Measurements from ENCODE around the gene INSR.

Gene INSR

DNA sequence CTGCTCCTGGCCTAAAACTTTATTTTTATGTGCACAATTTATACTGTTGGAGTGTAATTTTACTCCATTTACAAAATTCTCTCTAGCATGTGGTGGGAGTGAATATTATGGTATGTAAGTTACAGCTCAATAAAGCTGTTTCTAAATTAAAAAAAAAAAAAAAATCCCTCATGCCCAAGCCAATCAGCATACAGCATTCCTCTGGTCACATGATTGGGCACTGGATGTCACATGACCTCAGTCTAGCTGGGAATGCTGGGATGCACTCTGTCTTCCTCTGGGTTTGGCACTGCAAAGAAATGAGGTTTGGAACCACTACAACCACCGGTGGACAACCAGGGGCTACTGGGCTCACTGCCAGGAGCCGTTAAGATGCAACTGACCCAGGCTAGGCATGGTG, 157.1 kb downstream of the INSR start:
- no peak for TF ChIP-seq FOXM1 (IDR thresholded peaks at IDR 0.05; ENCODE audit: borderline replicate concordance, low read depth)
- TF ChIP-seq, protein P1, sequence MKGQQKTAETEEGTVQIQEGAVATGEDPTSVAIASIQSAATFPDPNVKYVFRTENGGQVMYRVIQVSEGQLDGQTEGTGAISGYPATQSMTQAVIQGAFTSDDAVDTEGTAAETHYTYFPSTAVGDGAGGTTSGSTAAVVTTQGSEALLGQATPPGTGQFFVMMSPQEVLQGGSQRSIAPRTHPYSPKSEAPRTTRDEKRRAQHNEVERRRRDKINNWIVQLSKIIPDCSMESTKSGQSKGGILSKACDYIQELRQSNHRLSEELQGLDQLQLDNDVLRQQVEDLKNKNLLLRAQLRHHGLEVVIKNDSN (IDR thresholded peaks at IDR 0.05) = peak; percentile 83
- TF ChIP-seq ZBTB7A (IDR thresholded peaks at IDR 0.05; ENCODE audit: low read depth) = no peak

DNA sequence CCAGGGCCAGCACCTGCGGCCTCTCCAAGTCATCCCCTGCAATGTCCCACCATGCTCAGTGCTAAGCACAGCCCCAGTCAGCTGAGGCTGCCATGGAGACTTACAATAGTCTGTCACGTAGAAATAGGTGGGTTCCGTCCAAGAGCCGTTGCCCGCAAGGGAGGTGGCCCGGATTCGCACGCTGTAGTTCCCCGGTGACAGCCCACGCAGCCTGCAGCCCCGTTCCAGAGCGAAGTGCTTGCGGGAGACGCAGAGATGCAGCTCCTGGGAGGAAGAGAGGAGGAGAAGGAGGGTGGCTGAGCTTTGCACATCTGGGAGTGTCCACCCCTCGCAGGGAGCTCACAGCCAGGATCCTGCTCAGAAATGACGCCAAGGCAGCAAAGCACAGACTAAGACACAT, 162.2 kb downstream of the INSR start:
- no peak for TF ChIP-seq FOXM1 (IDR thresholded peaks at IDR 0.05; ENCODE audit: borderline replicate concordance, low read depth)
- no peak for TF ChIP-seq EGR1 (IDR thresholded peaks at IDR 0.05)
- TF ChIP-seq MAX (IDR thresholded peaks at IDR 0.05) = no peak
- TF ChIP-seq TAF1 (IDR thresholded peaks at IDR 0.05; ENCODE audit: low read depth) = no peak
- TF ChIP-seq YY1 (IDR thresholded peaks at IDR 0.05; ENCODE audit: low read depth) = no peak
- no peak for TF ChIP-seq TCF12 (IDR thresholded peaks at IDR 0.05; ENCODE audit: low read depth)
- TF ChIP-seq, protein P1 (IDR thresholded peaks at IDR 0.05) = no peak
- no peak for TF ChIP-seq ZBTB7A (IDR thresholded peaks at IDR 0.05; ENCODE audit: low read depth)

GRCh38 chr19:7130043-7130442, 164.2 kb downstream of the INSR start:
- TF ChIP-seq FOXM1 (IDR thresholded peaks at IDR 0.05; ENCODE audit: borderline replicate concordance, low read depth) (no peak), TAF1 (IDR thresholded peaks at IDR 0.05; ENCODE audit: low read depth) (no peak), EP300 (IDR thresholded peaks at IDR 0.05; ENCODE audit: borderline replicate concordance) (no peak), EGR1 (IDR thresholded peaks at IDR 0.05) (no peak), TCF12 (IDR thresholded peaks at IDR 0.05; ENCODE audit: low read depth) (no peak), YY1 (IDR thresholded peaks at IDR 0.05; ENCODE audit: low read depth) (no peak), NFIC (IDR thresholded peaks at IDR 0.05) (no peak), ZBTB7A (IDR thresholded peaks at IDR 0.05; ENCODE audit: low read depth) (no peak), CEBPB (IDR thresholded peaks at IDR 0.05) (no peak), TEAD4 (IDR thresholded peaks at IDR 0.05) (no peak), REST (IDR thresholded peaks at IDR 0.05; ENCODE audit: low read depth) (no peak), MAX (IDR thresholded peaks at IDR 0.05) (no peak), CREB1 (IDR thresholded peaks at IDR 0.05; ENCODE audit: low read depth) (no peak), RAD21 (IDR thresholded peaks at IDR 0.05; ENCODE audit: low read depth) (no peak)
- TF ChIP-seq, protein P1 (IDR thresholded peaks at IDR 0.05) = no peak

- TF ChIP-seq CREB1 (IDR thresholded peaks at IDR 0.05; ENCODE audit: low read depth) (no peak), CEBPB (IDR thresholded peaks at IDR 0.05) (no peak), NFIC (IDR thresholded peaks at IDR 0.05) (no peak), TEAD4 (IDR thresholded peaks at IDR 0.05) (no peak), RAD21 (IDR thresholded peaks at IDR 0.05; ENCODE audit: low read depth) (no peak), EGR1 (IDR thresholded peaks at IDR 0.05) (no peak), YY1 (IDR thresholded peaks at IDR 0.05; ENCODE audit: low read depth) (no peak), EP300 (IDR thresholded peaks at IDR 0.05; ENCODE audit: borderline replicate concordance) (no peak), MAX (IDR thresholded peaks at IDR 0.05) (no peak), FOXM1 (IDR thresholded peaks at IDR 0.05; ENCODE audit: borderline replicate concordance, low read depth) (no peak), ZBTB7A (IDR thresholded peaks at IDR 0.05; ENCODE audit: low read depth) (no peak), TAF1 (IDR thresholded peaks at IDR 0.05; ENCODE audit: low read depth) (no peak)
Observed at GRCh38 chr19:7126132-7126531, 168.1 kb downstream of the INSR start.

DNA sequence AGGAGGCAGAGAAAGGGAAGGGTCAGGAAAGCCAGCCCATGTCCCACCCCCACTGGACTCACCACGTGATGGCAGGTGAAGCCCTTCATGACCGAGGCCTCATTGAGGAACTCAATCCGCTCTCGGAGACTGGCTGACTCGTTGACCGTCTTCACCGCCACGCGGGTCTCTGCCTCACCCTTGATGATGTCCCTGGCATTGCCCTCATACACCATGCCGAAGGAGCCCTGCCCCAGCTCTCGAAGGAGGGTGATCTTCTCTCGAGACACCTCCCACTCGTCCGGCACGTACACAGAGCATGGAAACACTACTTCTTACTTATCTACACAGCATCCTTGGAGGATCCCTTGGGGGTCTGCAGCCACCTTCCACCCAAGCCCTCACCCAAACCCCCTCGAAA, 169.0 kb downstream of the INSR start:
- TF ChIP-seq RAD21 (IDR thresholded peaks at IDR 0.05; ENCODE audit: low read depth) (no peak), ZBTB7A (IDR thresholded peaks at IDR 0.05; ENCODE audit: low read depth) (no peak), CEBPB (IDR thresholded peaks at IDR 0.05) (no peak), REST (IDR thresholded peaks at IDR 0.05; ENCODE audit: low read depth) (no peak), FOXM1 (IDR thresholded peaks at IDR 0.05; ENCODE audit: borderline replicate concordance, low read depth) (no peak), EP300 (IDR thresholded peaks at IDR 0.05; ENCODE audit: borderline replicate concordance) (no peak), EGR1 (IDR thresholded peaks at IDR 0.05) (no peak), YY1 (IDR thresholded peaks at IDR 0.05; ENCODE audit: low read depth) (no peak), CREB1 (IDR thresholded peaks at IDR 0.05; ENCODE audit: low read depth) (no peak), MAX (IDR thresholded peaks at IDR 0.05) (no peak)
- TF ChIP-seq, protein P1 (IDR thresholded peaks at IDR 0.05) = no peak

Measured in Ishikawa (cell line).